CD1c-positive myeloid dendritic cell (primary cell): ENCODE data around the gene CACNG6.

Source experiments
- DNase-seq: peaks from one replicate; pipeline ENCODE4 v3.0.0-alpha.2; 2016; ENCODE audit errors: extremely low spot score

The CACNG6 gene

DNA sequence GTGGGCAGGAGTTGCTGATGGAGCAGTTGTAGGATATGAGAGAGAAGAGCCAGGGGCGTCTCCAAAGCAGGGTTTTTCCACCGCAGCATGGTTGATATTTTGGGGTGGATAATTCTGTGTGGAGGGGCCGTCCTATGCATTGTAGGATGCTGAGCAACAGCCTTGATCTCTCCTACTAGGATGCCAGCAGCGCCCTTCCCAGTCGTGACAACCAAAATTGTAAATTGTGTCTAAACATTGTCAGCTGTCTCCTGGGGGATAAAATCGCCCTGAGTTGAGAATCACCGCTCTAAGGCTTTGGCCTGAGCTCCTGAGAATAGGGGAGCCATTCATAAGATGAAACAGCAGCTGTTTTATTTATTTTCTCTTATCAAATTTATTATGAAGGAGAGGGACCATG, 24.5 kb upstream of the CACNG6 start:
- no peak for DNase-seq

DNA sequence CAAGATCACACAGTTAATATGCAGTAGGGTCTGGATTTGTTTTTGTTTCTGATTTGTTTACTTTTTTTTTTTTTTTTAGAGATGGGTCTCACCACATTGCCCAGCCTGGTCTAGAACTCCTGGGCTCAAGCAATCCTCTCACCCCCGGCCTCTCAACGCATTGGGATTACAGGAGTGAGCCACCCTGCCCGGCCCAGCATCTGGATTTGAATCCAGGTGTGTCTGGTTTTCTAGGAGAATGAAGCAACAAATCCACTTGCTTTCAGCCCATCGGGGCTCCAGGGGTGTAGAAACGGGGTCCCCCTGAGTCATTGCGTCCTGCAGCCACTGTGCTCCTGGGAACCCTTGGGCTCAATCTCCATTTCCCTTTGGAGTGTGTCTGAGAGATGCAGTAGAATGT, 22.1 kb upstream of the CACNG6 start:
- DNase-seq: no peak

DNA sequence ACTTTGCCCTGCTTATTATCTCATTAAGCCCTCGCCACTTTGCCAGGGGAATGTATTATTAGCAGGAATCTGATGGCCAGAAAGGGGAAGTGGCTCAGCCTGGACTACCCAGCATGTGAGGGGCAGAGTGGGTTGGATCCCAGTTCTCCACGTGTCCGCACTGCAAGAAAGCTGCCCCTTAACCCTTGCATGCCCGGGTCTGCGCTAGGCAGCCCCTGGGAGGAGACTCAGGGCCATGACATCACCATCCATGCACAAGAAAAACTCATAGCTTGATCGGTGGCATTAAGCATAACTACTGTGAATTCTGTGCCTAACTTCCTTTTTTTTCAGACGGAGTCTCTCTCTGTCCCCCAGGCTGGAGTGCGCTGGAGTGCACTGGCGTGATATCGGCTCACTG, 19.8 kb upstream of the CACNG6 start:
- DNase-seq: peak; percentile 81

DNA sequence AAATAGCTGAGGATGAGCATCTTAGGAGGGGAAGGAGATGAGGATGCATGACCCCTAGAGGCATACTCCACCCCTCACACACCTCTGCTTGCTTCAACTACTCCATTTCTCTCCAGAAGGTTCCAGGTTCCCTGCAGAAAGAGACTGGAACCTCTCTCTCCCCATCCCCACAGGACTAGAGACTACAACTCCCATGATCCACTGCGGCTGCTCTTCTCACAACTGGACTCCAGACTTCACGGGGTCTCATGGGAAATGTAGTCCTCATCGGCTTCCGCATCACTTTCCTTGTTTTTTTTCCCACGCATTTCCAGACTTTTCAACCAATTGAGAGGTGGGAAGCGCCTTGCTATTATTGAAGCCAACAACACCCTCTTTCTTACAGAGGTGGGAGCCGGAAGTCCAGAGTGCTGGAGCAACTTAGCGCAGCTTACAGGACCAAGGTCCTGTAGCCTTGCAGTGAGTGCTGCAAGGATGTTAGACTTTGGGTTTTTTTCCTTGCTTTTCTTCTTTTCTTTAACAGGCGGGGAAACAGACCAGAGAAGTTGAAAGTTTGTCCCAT, 13.9 kb upstream of the CACNG6 start:
- peak; percentile 85 for DNase-seq

DNA sequence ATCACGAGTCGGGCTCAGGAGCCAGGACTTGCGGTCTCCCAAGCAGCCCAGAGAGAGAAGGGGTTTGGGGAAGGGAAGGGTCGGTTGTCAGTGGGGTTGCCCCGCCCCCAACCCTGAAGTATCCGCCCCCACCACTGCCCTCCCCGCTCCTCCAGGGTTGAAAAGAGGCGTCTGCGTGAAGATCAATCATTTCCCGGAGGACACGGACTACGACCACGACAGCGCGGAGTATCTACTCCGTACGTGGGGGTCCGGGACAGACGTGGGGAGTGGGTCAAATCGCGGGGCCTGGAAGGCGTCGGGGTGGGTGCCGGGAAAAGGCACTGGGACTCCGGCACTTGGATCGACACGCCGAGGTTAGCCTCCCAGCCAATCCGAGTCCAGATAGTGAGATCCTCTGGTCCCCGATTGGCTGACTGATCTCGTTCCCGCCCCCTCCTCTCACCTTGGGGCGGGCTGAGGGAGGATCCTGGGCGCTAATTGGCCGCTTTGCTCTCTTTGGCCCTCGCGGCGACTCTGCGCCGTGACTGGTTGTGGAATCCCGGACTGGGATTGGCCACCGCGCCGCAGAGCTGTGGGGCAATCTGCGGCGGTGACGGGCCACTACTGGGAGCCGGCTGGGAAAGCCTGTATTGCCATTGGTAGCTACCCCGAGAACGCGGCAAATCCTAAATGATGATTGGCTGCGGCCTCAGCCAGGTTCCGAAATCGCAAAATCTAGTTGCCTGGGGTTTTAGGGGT, 13.3 kb upstream of the CACNG6 start:
- peak; percentile 48 for DNase-seq

DNA sequence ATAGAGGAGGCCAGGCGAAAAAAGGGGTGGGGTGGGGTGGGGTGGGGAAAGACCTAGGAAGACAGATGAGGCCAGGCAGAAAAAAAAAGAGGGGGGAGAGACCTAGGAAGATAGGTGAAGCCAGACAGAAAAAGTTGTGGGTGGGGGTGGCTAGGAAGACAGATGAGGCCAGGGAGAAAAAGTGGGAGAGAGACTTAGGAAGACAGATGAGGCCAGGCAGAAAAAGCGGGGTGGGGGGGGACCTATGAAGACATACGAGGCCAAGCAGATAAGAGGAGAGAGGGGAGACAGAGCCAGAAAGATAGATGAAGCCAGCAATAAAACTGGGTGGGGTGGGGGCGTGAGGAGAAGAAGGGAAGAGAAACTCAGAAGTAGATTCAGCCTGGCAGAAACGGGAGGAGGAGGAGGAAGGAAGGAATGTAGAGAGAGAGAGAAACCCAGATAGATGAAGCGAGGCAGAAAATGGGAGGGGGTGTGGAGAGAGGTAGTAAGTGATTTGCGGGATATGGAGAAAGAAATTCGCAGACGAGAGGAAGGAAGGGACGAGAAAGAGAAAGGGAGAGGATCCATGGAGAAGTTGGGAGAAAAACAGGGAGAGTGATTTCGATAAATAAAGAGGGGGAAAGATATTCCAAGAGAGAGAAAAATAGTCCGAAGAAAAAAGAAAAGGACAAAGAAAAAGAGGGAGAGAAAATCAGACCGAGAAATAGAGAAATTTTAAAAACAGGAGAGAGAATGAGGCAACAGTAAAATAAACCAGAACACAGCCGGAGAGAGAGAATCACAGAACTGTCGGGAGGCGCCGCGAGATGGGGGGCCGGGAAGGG, 12.2 kb upstream of the CACNG6 start:
- DNase-seq: no peak

DNA sequence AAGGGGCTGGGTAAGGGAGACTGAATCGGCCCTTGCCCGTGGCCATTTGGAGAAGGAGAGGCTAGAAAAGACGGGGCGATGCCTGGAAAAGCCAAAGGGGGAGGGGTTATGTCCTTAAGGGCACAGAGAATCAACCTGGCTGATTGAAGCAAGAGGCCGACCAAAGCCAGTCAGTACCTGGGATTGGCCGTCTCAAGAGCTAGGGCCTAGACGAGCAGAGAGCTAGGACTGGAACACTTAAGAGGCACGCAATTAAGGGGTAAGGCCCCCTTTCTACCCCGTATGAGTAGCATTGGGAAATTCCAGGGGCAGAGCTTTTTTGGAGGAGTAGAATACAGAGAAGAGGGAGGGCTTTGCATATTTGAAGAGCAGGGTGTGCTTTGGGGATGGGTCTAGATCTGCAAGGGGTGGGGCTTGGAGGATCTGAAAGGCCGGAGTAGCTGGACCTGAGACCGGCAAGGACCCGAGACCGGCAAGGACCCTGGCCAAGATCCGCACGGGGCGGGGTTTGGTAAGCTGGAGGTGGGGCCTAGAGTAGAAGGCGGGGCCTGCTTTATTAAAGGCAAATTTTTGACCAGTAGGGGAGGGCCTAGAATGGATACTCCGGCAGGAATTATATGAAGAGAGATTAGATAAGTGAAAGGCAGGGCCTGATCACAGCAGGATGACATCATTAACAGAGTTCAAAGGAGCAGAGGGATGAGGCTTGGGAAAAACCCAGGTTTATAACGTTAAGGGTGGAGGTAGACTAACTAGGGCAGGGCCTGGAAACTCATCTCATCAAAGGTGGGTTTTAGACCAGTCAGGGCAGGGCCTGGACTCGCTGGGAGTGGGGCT, 10.7 kb upstream of the CACNG6 start:
- DNase-seq: no peak

DNA sequence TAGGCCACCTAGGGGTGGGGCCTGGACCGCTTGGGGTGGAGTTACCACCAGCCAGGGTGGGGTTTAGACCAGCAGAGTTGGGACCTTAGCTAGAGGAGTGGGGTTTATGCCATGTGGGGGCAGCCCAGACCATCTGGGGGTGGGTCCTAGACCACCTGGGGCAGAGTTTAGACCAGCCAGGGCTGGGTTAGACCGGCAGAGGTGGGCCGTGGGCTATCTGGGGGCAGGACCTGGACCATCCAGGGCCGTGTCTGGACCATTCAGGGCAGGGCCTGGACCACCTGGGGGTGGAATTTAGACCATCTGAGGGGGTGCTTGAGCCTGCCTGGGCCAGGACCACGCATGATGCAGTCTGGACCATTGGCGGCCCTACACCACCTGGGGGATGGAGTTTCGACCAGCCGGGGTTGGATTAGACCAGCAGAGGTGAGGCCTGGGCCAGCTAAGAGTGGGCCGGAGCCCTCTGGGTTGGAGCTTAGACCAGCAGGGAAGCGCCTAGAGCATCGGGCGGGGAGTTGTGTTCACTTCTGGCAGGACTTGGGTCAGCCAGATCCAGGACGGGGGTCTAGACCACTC, 10.0 kb upstream of the CACNG6 start:
- DNase-seq: no peak

DNA sequence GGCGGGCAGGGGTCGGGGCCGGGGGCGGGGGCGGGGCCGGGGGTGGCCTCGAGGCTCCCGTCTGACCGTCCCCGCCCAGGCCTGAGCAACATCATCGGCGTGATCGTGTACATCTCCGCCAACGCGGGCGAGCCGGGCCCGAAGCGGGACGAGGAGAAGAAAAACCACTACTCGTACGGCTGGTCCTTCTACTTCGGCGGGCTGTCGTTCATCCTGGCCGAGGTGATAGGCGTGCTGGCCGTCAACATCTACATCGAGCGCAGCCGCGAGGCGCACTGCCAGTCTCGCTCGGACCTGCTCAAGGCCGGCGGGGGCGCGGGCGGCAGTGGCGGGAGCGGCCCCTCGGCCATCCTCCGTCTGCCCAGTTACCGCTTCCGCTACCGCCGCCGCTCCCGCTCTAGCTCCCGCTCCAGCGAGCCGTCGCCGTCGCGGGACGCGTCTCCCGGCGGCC, 9.4 kb upstream of the CACNG6 start:
- DNase-seq: peak; percentile 29

DNA sequence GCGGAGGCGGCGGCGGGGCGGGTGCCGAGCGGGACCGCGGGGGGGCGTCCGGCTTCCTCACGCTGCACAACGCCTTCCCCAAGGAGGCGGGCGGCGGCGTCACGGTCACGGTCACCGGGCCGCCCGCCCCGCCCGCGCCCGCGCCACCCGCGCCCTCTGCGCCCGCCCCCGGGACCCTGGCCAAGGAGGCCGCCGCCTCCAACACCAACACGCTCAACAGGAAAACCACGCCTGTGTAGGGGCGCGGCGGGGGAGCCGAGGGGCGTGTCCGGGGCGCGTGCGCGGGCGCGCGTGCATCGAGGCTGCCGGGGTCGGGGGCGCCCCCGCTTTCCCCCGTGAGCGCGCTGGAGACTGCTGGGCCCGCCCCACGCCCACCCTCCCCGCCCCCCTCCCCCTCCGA, 8.8 kb upstream of the CACNG6 start:
- peak; percentile 16 for DNase-seq

DNA sequence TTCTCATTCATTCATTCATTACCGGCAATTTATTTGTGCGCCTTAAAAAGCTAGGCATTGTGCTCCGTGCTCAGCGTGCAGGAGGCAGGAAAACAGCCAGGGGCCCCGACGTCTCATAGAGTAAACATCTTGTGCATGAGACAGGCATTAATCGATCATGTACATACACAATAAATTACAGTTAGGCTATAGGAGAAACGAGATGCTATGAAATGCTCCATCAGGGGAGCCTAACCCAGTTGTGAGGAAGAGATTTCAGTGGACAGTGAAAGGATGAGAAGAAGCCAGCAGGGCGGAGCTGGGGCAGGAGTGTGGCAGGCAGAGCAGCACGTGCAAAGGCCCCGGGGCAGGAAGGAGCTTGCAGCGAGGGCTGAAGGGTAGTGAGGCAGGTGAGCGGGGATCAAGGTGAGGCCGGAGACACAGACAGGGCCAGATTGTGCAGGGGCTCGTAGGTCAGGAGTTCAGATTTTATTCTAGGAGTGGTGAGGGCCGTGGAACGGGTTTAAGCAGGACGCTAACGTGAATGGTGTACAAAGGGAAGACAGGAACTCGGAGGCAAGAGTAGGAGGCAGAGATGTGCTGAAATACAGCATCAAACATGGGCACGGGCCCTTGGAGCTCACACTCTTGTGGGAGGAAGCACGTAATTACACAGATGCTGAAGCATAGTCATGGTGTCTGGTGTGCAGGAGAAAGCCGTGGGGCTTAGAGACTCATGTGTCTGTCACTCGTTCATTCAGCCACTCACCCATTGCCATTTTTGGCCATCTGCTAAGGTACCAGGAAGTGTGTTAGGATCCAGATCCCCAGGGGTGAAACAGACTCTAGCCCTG, 7.8 kb upstream of the CACNG6 start:
- no peak for DNase-seq

DNA sequence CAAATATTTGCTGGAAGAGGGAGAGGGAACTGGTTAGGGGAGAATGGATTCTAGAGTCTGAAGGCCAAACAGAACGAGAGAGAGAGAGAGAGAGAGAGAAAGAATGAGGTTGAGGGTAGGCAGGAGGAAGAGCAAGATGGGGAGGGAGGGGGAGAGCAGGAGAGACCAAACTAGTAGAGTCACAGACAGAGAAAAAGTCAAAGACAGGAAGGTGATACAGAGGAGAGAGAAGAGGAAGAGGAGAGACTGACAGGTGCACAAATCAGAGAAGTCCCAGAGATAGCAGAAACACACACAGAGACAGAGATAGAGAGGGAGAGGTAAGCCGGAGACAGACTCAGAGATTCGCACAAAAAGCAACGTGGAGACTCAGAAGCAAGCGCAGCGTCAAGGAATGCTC, 5.6 kb upstream of the CACNG6 start:
- no peak for DNase-seq

DNA sequence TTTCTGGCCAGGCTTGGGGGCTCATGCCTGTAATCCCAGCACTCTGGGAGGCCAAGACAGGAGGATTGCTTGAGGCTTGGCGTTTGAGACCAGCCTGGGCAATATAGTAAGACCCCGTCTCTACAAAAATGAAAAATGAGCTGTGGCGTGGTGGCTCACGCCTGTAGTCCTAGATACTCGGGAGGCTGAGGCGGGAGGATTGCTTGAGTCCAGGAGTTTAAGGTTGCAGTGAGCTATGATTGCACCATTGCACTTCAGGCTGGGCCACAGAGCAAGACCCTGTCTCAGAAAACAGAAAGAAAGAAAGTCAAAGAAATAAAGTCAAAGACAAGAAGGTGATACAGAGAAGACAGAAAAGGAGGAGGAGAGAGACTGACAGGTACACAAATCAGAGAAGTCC, 2.5 kb upstream of the CACNG6 start:
- DNase-seq: no peak

DNA sequence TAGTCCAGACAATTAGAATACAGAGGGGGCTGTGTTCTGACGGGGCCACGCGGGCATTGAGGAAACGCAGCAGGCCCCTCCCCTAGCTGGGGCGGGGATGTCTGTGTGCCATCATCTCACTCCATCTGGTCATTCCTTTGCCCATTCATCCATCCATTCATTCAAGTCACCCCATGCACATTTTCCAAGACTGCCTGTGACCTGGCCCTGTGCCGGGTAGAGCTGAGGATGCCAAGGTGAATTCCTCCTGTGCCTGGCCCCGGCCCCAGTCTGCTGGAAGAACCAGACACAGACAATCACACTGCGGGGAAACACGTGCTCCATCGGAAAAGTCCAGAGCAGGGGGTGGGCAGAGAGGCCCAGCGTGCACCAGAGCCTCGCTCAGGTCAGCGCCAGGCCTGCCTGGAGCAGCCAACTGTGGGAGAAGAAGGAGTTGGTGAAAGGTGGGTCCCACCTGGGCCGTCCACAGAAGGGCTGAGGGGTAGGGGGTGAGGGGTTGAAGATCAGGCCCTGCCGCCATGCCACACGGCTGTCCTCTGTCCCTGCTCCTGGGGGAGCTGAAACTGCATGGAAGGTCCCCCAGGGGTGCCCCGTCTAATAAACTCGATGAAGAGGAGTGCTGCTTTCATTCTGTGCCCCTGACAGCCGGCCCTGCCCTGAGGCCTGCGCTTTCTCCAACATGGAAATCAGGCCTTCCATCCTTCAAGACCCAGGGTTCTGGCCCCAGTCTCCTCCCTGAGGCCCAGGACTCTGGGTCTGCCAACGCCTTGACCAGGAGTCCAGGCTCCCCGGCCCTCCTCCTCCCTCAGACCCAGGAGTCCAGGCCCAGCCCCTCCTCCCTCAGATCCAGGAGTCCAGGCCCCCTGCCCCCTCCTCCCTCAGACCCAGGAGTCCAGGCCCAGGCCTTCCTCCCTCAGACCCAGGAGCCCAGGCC, 1.6 kb upstream of the CACNG6 start:
- DNase-seq: no peak

DNA sequence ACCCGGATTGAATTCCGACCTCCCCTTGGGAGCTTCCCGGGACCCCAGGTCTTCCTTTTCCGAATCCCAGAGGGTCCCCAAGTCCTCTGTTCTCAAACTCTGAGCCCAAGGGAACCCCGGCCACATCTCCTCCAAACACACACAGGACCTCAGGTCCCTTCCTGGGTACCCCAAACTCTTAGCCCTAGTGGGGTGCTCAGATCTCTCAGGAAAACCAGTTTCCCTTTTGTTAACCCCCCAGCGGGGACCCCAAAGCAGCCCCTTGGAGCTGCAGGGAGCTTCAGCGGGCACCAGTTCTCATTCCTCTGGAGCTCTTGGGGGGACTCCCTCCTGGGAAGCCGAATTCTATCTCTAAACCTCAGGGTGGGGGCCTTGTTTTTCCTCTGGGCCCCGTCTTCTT, 774 bp downstream of the CACNG6 start:
- no peak for DNase-seq

DNA sequence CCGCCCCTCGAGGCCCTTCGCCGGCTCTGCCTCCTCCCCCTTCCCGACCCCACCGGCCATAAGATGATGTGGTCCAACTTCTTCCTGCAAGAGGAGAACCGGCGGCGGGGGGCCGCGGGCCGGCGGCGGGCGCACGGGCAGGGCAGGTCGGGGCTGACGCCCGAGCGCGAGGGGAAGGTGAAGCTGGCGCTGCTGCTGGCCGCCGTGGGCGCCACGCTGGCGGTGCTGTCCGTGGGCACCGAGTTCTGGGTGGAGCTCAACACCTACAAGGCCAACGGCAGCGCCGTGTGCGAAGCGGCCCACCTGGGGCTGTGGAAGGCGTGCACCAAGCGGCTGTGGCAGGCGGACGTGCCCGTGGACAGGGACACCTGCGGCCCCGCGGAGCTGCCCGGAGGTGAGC, 1.4 kb downstream of the CACNG6 start:
- no peak for DNase-seq

DNA sequence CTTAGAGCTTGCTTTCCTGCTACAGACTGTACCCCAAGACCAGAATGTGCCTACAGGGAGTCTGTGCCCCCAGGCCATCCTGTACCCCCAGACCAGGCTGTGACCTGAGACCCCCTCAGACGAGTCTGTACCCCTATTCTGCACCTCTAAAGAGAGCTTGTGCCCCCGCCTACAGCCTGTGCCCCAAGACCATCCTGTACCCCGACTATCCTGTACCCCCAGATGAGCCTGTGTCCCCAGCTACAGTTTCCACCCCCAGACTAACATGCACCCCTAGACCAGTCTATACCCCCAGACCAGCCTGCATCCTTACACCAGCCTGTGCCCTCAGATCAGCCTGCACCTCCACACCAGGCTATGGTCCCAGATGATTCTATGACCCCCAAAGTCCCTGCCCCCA, 2.0 kb downstream of the CACNG6 start:
- no peak for DNase-seq

DNA sequence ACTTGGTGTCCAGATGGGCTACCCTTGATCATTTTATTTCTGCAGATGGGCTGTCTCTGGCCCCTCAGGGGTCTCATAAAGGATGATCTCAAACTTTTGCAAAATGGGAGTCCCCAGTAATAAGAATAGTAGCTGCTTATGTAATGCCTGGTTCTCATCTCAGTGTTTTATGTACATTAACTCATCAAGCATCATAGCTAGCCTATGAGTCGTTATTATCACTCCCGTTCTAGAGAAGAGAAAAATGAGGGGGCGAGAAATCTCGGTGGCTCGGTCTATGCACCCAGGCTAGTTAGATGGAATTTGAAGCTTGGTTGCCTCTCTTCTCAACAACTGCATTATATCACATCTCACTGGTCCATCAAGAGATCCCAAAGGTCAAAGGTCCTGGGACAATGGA, 3.4 kb downstream of the CACNG6 start:
- DNase-seq: no peak

DNA sequence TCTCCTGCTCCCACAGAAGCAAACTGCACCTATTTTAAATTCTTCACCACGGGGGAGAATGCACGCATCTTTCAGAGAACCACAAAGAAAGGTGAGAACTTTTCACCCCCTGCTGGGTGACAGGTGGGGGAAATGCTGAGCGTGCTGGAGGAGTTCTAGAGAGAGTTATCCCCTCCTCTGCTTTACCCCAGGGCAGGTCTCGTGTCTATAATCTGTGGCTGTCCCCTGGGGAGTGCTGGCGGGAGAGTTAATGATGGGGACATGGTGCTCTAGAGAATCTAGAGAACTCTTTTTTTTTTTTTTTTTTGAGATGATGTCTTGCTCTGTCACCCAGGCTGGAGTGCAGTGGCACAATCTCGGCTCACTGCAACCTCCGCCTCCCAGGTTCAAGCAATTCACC, 6.8 kb downstream of the CACNG6 start:
- DNase-seq: no peak

DNA sequence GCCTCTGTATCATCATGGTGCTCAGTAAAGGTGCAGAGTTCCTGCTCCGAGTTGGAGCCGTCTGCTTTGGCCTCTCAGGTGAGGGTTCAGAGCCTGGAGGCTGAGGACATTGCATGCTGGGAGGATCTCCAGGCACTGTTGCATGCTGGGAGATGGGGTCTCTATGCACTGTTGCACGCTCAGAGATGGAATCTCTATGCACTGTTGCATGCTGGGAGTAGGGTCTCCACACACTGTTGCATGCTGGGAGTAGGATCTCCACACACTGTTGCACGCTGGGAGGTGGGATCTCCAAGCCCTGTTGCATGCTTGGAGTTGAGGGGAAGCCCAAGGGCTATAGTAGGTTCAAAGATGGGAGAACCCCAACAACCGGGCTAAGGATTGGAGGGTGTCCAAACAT, 8.3 kb downstream of the CACNG6 start:
- no peak for DNase-seq
